Neural progenitor cell (in vitro differentiated cells): Measurements from ENCODE around the gene KLHL3. TPM values are rescaled to one million over a fixed set of nuclear protein-coding genes. Genes with fewer than 3 reads are reported as not detected.

Source experiments
- DNase-seq: peaks from one replicate; pipeline ENCODE4 v3.0.0-alpha.2; 2016; ENCODE audit warnings: low spot score
- H2AFZ ChIP-seq: fragments of 200-600 bp; sonication (generic); replicated peaks from 2 replicates; pipeline ENCODE4 v1.6.1; 2016; ENCODE audit warnings: antibody characterized with exemption
- H3F3A ChIP-seq: fragments of 200-600 bp; sonication (generic); 2 replicates; pipeline ENCODE4 v1.6.1; 2016; ENCODE audit warnings: antibody characterized with exemption, low read depth
- H3K27ac ChIP-seq: fragments of 200-600 bp; sonication (generic); 2 replicates; pipeline ENCODE4 v1.5.1; 2016; ENCODE audit warnings: mild to moderate bottlenecking
- H3K27me3 ChIP-seq: fragments of 200-600 bp; sonication (generic); 2 replicates; pipeline ENCODE4 v1.6.1; 2016; ENCODE audit warnings: mild to moderate bottlenecking, moderate library complexity
- H3K36me3 ChIP-seq: fragments of 200-600 bp; sonication (generic); 2 replicates; pipeline ENCODE4 v1.5.1; 2016
- H3K4me1 ChIP-seq: fragments of 200-600 bp; sonication (generic); 2 replicates; pipeline ENCODE4 v1.6.1; 2016; ENCODE audit warnings: mixed run types
- H3K4me2 ChIP-seq: fragments of 200-600 bp; sonication (generic); 2 replicates; pipeline ENCODE4 v1.6.1; 2016
- H3K4me3 ChIP-seq: fragments of 200-600 bp; sonication (generic); 2 replicates; pipeline ENCODE4 v1.5.1; 2016
- H3K79me2 ChIP-seq: fragments of 200-600 bp; sonication (generic); 2 replicates; pipeline ENCODE4 v1.6.1; 2016; ENCODE audit warnings: low read depth
- H3K9ac ChIP-seq: fragments of 200-600 bp; sonication (generic); 2 replicates; pipeline ENCODE4 v1.6.1; 2016
- H3K9me3 ChIP-seq: fragments of 200-600 bp; sonication (generic); 2 replicates; pipeline ENCODE4 v1.5.1; 2016; ENCODE audit warnings: low read depth
- H4K20me1 ChIP-seq: fragments of 200-600 bp; sonication (generic); 2 replicates; pipeline ENCODE4 v1.6.1; 2016; ENCODE audit warnings: low read depth
- H3K27ac Mint-ChIP-seq: 3 replicates; pipeline ENCODE4 v1.8.0; 2021; ENCODE audit warnings: mixed read lengths
- H3K27me3 Mint-ChIP-seq: 2 replicates; pipeline ENCODE4 v1.8.0; 2022; ENCODE audit warnings: low read depth, mild to moderate bottlenecking, inconsistent platforms, moderate library complexity, mixed read lengths; ENCODE audit not compliant: insufficient read depth
- H3K36me3 Mint-ChIP-seq: 3 replicates; pipeline ENCODE4 v1.8.0; 2021; ENCODE audit warnings: mixed read lengths
- H3K4me1 Mint-ChIP-seq: 3 replicates; pipeline ENCODE4 v1.8.0; 2021; ENCODE audit warnings: mixed read lengths
- H3K4me3 Mint-ChIP-seq: 3 replicates; pipeline ENCODE4 v1.8.0; 2021; ENCODE audit warnings: mild to moderate bottlenecking, moderate library complexity, mixed read lengths
- H3K9me3 Mint-ChIP-seq: 3 replicates; pipeline ENCODE4 v1.8.0; 2020; ENCODE audit warnings: mixed read lengths
- CTCF ChIP-seq: fragments of 200-600 bp; sonication (generic); IDR thresholded peaks from 2 replicates; pipeline ENCODE4 v1.5.1; 2017; ENCODE audit warnings: antibody characterized with exemption, mild to moderate bottlenecking
- EZH2 ChIP-seq: fragments of 200-600 bp; sonication (generic); IDR thresholded peaks from 2 replicates; pipeline ENCODE4 v1.6.1; 2017; ENCODE audit warnings: antibody characterized with exemption, mild to moderate bottlenecking, moderate library complexity
- EZH2phosphoT487 ChIP-seq: fragments of 200-600 bp; sonication (generic); IDR thresholded peaks from 2 replicates; pipeline ENCODE4 v1.6.1; 2017; ENCODE audit warnings: antibody characterized with exemption
- total RNA-seq: library from RNA; depleted of rRNA; stranded (reverse); fragments of >200 nt; gene quantifications from 2 replicates; pipeline ENCODE4 v1.2.3, GENCODE V29; 2015; ENCODE audit warnings: low replicate concordance

Gene KLHL3
- total RNA-seq, 1 donor from 2014 or later = 26.8 TPM

GRCh38 chr5:137684761-137685160 is 51.1 kb downstream of the KLHL3 start:
- Histone ChIP-seq H2AFZ (no peak overlapping the region), H3K27ac (no peak overlapping the region), H3K79me2 (no peaks in the 10 kb centered on the region), H3K27me3 (no peaks in the 10 kb centered on the region), H3K4me2 (no peak overlapping the region), H3F3A (no peaks in the 10 kb centered on the region), H4K20me1 (no peaks in the 10 kb centered on the region), H3K9ac (no peak overlapping the region), H3K36me3 (no peaks in the 10 kb centered on the region), H3K4me3 (no peak overlapping the region), H3K9me3 (no peaks in the 10 kb centered on the region), H3K4me1 (no peaks in the 10 kb centered on the region)
- Mint-ChIP-seq H3K9me3 (no peaks in the 10 kb centered on the region), H3K4me3 (no peak overlapping the region), H3K27ac (no peak overlapping the region), H3K36me3 (peaks cover 5% of the 10 kb centered on the region), H3K4me1 (no peaks in the 10 kb centered on the region), H3K27me3 (peaks cover 1% of the 10 kb centered on the region)
- no peak for DNase-seq
- TF ChIP-seq CTCF (no peak), EZH2 (no peak), EZH2phosphoT487 (no peak)

- no peak overlapping the region for H3K4me3 ChIP-seq
- H3K27ac Mint-ChIP-seq = no peak overlapping the region
- no peak overlapping the region for H2AFZ ChIP-seq
- no peak overlapping the region for H3K9ac ChIP-seq
- H3K9me3 ChIP-seq = no peaks in the 10 kb centered on the region
- H3K36me3 Mint-ChIP-seq = peaks cover 3% of the 10 kb centered on the region
- H3K4me2 ChIP-seq = no peak overlapping the region
- no peak overlapping the region for H3K27ac ChIP-seq
- no peaks in the 10 kb centered on the region for H3K79me2 ChIP-seq
- H3K9me3 Mint-ChIP-seq = no peaks in the 10 kb centered on the region
- no peaks in the 10 kb centered on the region for H3K4me1 ChIP-seq
- H3K36me3 ChIP-seq = no peaks in the 10 kb centered on the region
- H3K4me3 Mint-ChIP-seq = no peak overlapping the region
- no peaks in the 10 kb centered on the region for H3K27me3 Mint-ChIP-seq
- H3K4me1 Mint-ChIP-seq = no peaks in the 10 kb centered on the region
- no peaks in the 10 kb centered on the region for H3F3A ChIP-seq
- no peaks in the 10 kb centered on the region for H4K20me1 ChIP-seq
- no peak for DNase-seq
- H3K27me3 ChIP-seq = no peaks in the 10 kb centered on the region
- TF ChIP-seq EZH2 = no peak
- no peak for TF ChIP-seq EZH2phosphoT487
- TF ChIP-seq CTCF = no peak
Measured at GRCh38 chr5:137681191-137681590, 54.7 kb downstream of the KLHL3 start.

- H3K27me3 ChIP-seq = no peaks in the 10 kb centered on the region
- no peaks in the 10 kb centered on the region for H3K27me3 Mint-ChIP-seq
- no peaks in the 10 kb centered on the region for H3F3A ChIP-seq
- no peak overlapping the region for H3K4me3 Mint-ChIP-seq
- H3K27ac Mint-ChIP-seq = no peak overlapping the region
- no peaks in the 10 kb centered on the region for H3K36me3 ChIP-seq
- no peak overlapping the region for H3K9ac ChIP-seq
- H3K4me1 ChIP-seq = no peaks in the 10 kb centered on the region
- no peaks in the 10 kb centered on the region for H4K20me1 ChIP-seq
- DNase-seq = no peak
- no peak overlapping the region for H3K4me3 ChIP-seq
- no peaks in the 10 kb centered on the region for H3K9me3 ChIP-seq
- H3K79me2 ChIP-seq = no peaks in the 10 kb centered on the region
- TF ChIP-seq CTCF (no peak), EZH2phosphoT487 (no peak), EZH2 (no peak)
- no peak overlapping the region for H3K4me2 ChIP-seq
- no peaks in the 10 kb centered on the region for H3K9me3 Mint-ChIP-seq
- H3K27ac ChIP-seq = no peak overlapping the region
- no peaks in the 10 kb centered on the region for H3K4me1 Mint-ChIP-seq
- H3K36me3 Mint-ChIP-seq = peaks cover 3% of the 10 kb centered on the region
- no peak overlapping the region for H2AFZ ChIP-seq
Measured at GRCh38 chr5:137679910-137680309, 56.0 kb downstream of the KLHL3 start.

GRCh38 chr5:137679195-137679594 is 56.7 kb downstream of the KLHL3 start:
- H3K79me2 ChIP-seq = no peaks in the 10 kb centered on the region
- no peaks in the 10 kb centered on the region for H3K9me3 ChIP-seq
- TF ChIP-seq CTCF (no peak), EZH2phosphoT487 (no peak), EZH2 (no peak)
- H3K9ac ChIP-seq = no peak overlapping the region
- Mint-ChIP-seq H3K4me1 (no peaks in the 10 kb centered on the region), H3K36me3 (peaks cover 3% of the 10 kb centered on the region), H3K9me3 (no peaks in the 10 kb centered on the region), H3K27me3 (no peaks in the 10 kb centered on the region), H3K27ac (no peak overlapping the region), H3K4me3 (no peak overlapping the region)
- no peak overlapping the region for H2AFZ ChIP-seq
- H3K36me3 ChIP-seq = no peaks in the 10 kb centered on the region
- H3K4me2 ChIP-seq = no peak overlapping the region
- no peak overlapping the region for H3K4me3 ChIP-seq
- H3K27ac ChIP-seq = no peak overlapping the region
- H3F3A ChIP-seq = no peaks in the 10 kb centered on the region
- H4K20me1 ChIP-seq = no peaks in the 10 kb centered on the region
- DNase-seq = no peak
- no peaks in the 10 kb centered on the region for H3K27me3 ChIP-seq
- H3K4me1 ChIP-seq = no peaks in the 10 kb centered on the region
